ENCODE data around the gene XKRX.

DNA sequence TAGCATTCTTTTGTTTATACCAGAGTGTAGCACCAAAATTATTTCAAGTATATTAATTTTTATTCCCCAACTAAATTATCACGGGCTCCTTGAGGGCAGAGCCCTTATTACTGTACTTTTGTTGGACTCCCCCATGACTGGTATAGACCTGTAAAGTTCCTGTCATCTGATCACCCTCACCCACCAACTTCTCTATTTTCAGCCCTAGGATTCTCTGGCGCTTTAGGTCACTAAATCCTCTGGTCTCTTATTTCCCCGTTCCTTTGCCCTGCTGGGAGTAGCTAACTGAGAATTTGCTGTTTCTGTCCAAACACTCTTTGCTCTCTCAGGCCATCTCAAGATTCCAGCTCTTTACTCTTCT, 3.2 kb upstream of the XKRX start:
- TF ChIP-seq, protein P1, sequence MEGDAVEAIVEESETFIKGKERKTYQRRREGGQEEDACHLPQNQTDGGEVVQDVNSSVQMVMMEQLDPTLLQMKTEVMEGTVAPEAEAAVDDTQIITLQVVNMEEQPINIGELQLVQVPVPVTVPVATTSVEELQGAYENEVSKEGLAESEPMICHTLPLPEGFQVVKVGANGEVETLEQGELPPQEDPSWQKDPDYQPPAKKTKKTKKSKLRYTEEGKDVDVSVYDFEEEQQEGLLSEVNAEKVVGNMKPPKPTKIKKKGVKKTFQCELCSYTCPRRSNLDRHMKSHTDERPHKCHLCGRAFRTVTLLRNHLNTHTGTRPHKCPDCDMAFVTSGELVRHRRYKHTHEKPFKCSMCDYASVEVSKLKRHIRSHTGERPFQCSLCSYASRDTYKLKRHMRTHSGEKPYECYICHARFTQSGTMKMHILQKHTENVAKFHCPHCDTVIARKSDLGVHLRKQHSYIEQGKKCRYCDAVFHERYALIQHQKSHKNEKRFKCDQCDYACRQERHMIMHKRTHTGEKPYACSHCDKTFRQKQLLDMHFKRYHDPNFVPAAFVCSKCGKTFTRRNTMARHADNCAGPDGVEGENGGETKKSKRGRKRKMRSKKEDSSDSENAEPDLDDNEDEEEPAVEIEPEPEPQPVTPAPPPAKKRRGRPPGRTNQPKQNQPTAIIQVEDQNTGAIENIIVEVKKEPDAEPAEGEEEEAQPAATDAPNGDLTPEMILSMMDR (IDR thresholded peaks at IDR 0.05), result no peak
- TF ChIP-seq EZH2phosphoT487 (IDR thresholded peaks at IDR 0.05) (no peak), EZH2 (IDR thresholded peaks at IDR 0.05) (no peak)

All from neural progenitor cell (in vitro differentiated cells).